Measurements from ENCODE around the gene PBOV1. TPM values are rescaled to one million over a fixed set of nuclear protein-coding genes. Genes with fewer than 3 reads are reported as not detected.
A peak's percentile ranks its signal among the peaks of the same experiment; 100 is the strongest.

Gene PBOV1
- total and polyA plus RNA-seq, 2 experiments from 2014 or later, result not detected

GRCh38 chr6:138237463-138237862 lies 19.2 kb upstream of the PBOV1 start:
- no peak overlapping the region for H2AFZ ChIP-seq
- no peak overlapping the region for H3K4me2 ChIP-seq
- H3K4me1 ChIP-seq (ENCODE audit: insufficient read depth), result peaks cover 9% of the 10 kb centered on the region
- no peaks in the 10 kb centered on the region for H3K36me3 ChIP-seq (replicated peaks; ENCODE audit: insufficient read depth, low read depth)
- H3K27me3 ChIP-seq, result no peaks in the 10 kb centered on the region
- no peak for DNase-seq (ENCODE audit: low spot score)
- H3K9me2 ChIP-seq (replicated peaks; ENCODE audit: insufficient read depth), result no peaks in the 10 kb centered on the region
- no peak overlapping the region for H3K4me3 ChIP-seq
- no peaks in the 10 kb centered on the region for H3K9me3 ChIP-seq (ENCODE audit: low read depth)
- no peaks in the 10 kb centered on the region for H3K79me2 ChIP-seq
- no peak overlapping the region for H3K27ac ChIP-seq
- no peaks in the 10 kb centered on the region for H4K20me1 ChIP-seq (ENCODE audit: insufficient read depth, poor library complexity, severe bottlenecking)
- 100% methylated on average over 2 of the region's 2 CpGs for WGBS (ENCODE audit: low lambda C conversion rate, missing lambda C conversion rate)
- TF ChIP-seq EZH2 (IDR thresholded peaks at IDR 0.05; ENCODE audit: borderline replicate concordance), result no peak
- TF ChIP-seq EZH2phosphoT487 (IDR thresholded peaks at IDR 0.05; ENCODE audit: low read depth, severe bottlenecking, unreplicated experiment), result no peak
- TF ChIP-seq, protein P1, sequence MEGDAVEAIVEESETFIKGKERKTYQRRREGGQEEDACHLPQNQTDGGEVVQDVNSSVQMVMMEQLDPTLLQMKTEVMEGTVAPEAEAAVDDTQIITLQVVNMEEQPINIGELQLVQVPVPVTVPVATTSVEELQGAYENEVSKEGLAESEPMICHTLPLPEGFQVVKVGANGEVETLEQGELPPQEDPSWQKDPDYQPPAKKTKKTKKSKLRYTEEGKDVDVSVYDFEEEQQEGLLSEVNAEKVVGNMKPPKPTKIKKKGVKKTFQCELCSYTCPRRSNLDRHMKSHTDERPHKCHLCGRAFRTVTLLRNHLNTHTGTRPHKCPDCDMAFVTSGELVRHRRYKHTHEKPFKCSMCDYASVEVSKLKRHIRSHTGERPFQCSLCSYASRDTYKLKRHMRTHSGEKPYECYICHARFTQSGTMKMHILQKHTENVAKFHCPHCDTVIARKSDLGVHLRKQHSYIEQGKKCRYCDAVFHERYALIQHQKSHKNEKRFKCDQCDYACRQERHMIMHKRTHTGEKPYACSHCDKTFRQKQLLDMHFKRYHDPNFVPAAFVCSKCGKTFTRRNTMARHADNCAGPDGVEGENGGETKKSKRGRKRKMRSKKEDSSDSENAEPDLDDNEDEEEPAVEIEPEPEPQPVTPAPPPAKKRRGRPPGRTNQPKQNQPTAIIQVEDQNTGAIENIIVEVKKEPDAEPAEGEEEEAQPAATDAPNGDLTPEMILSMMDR (IDR thresholded peaks at IDR 0.05; ENCODE audit: poor library complexity), result no peak

- Histone ChIP-seq H2AFZ (no peak overlapping the region), H3K4me1 (ENCODE audit: insufficient read depth) (peaks cover 25% of the 10 kb centered on the region)
- 47% methylated on average over 1 of the region's 1 CpG for WGBS (ENCODE audit: low lambda C conversion rate, missing lambda C conversion rate)
These were observed 17.4 kb upstream of the PBOV1 start for GRCh38 chr6:138235693-138236092.

DNA sequence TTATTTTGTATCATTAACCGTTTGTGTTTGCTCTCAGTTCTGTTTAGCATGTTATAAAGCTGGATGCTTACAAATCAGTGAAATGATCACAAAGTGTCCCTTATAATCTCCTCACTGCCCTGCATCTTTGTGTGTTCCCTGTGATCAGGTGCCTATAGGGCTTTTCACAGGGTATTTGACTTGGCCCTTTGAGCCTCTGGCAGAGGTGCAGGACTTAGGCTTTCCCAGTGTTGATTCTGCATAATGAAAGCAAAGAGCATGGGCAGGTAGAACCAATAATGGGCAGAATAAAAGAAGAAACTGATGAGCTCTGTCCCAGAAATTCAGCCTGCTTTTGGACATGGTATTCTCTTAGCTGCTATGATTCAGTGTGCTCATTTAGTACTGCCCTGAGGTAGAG lies 16.9 kb upstream of the PBOV1 start:
- Histone ChIP-seq H3K27me3 (no peaks in the 10 kb centered on the region), H3K4me2 (no peak overlapping the region), H3K36me3 (replicated peaks; ENCODE audit: insufficient read depth, low read depth) (no peaks in the 10 kb centered on the region), H3K27ac (no peak overlapping the region), H3K79me2 (no peaks in the 10 kb centered on the region), H3K9me2 (replicated peaks; ENCODE audit: insufficient read depth) (no peaks in the 10 kb centered on the region), H3K9me3 (ENCODE audit: low read depth) (no peaks in the 10 kb centered on the region), H2AFZ (no peak overlapping the region), H3K4me1 (ENCODE audit: insufficient read depth) (peaks cover 29% of the 10 kb centered on the region), H4K20me1 (ENCODE audit: insufficient read depth, poor library complexity, severe bottlenecking) (no peaks in the 10 kb centered on the region), H3K4me3 (no peak overlapping the region)
- WGBS (ENCODE audit: low lambda C conversion rate, missing lambda C conversion rate), result 65% methylated on average over 1 of the region's 1 CpG
- TF ChIP-seq, protein P1 (IDR thresholded peaks at IDR 0.05; ENCODE audit: poor library complexity), result no peak
- no peak for TF ChIP-seq EZH2 (IDR thresholded peaks at IDR 0.05; ENCODE audit: borderline replicate concordance)
- no peak for TF ChIP-seq EZH2phosphoT487 (IDR thresholded peaks at IDR 0.05; ENCODE audit: low read depth, severe bottlenecking, unreplicated experiment)
- no peak for DNase-seq (ENCODE audit: low spot score)

More at GRCh38 chr6:138235693-138236092, 17.4 kb upstream of the PBOV1 start:
- no peak overlapping the region for H3K4me3 ChIP-seq
- peak overlapping the region; percentile 5 for H3K4me2 ChIP-seq
- no peaks in the 10 kb centered on the region for H3K27me3 ChIP-seq
- no peak overlapping the region for H3K27ac ChIP-seq
- no peaks in the 10 kb centered on the region for H3K9me2 ChIP-seq (replicated peaks; ENCODE audit: insufficient read depth)
- H3K9me3 ChIP-seq (ENCODE audit: low read depth), result no peaks in the 10 kb centered on the region
- no peak for DNase-seq (ENCODE audit: low spot score)
- no peaks in the 10 kb centered on the region for H3K79me2 ChIP-seq
- H4K20me1 ChIP-seq (ENCODE audit: insufficient read depth, poor library complexity, severe bottlenecking), result no peaks in the 10 kb centered on the region
- no peaks in the 10 kb centered on the region for H3K36me3 ChIP-seq (replicated peaks; ENCODE audit: insufficient read depth, low read depth)
- TF ChIP-seq, protein P1 (IDR thresholded peaks at IDR 0.05; ENCODE audit: poor library complexity), result no peak
- no peak for TF ChIP-seq EZH2 (IDR thresholded peaks at IDR 0.05; ENCODE audit: borderline replicate concordance)
- TF ChIP-seq EZH2phosphoT487 (IDR thresholded peaks at IDR 0.05; ENCODE audit: low read depth, severe bottlenecking, unreplicated experiment), result no peak

DNA sequence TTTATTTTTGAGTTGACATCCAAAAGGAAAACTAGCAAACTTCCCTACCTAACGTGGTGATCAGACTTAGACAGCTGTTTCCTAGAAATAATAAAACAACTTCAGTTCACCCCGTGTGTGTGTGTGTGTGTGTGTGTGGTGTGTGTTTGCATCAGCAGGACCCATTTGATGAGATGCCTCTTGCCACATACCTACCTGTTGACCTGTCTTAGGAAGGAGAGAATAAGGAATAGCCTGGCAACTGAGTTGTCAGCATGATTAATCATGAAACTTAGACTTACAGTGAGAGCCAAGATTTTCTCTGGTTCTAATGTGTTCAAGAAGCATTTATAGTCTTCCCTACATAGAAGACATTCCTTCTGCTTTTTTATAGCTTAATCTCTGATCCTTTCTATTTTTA lies 16.1 kb upstream of the PBOV1 start:
- Histone ChIP-seq H3K36me3 (replicated peaks; ENCODE audit: insufficient read depth, low read depth) (no peaks in the 10 kb centered on the region), H3K9me2 (replicated peaks; ENCODE audit: insufficient read depth) (no peaks in the 10 kb centered on the region), H3K4me2 (no peak overlapping the region), H3K4me1 (ENCODE audit: insufficient read depth) (peaks cover 37% of the 10 kb centered on the region), H3K4me3 (no peak overlapping the region), H3K79me2 (no peaks in the 10 kb centered on the region), H3K27ac (no peak overlapping the region), H3K9me3 (ENCODE audit: low read depth) (no peaks in the 10 kb centered on the region), H3K27me3 (no peaks in the 10 kb centered on the region), H2AFZ (no peak overlapping the region), H4K20me1 (ENCODE audit: insufficient read depth, poor library complexity, severe bottlenecking) (no peaks in the 10 kb centered on the region)
- TF ChIP-seq, protein P1 (IDR thresholded peaks at IDR 0.05; ENCODE audit: poor library complexity), result no peak
- TF ChIP-seq EZH2 (IDR thresholded peaks at IDR 0.05; ENCODE audit: borderline replicate concordance) (no peak), EZH2phosphoT487 (IDR thresholded peaks at IDR 0.05; ENCODE audit: low read depth, severe bottlenecking, unreplicated experiment) (no peak)
- WGBS (ENCODE audit: low lambda C conversion rate, missing lambda C conversion rate), result 59% methylated on average over 2 of the region's 2 CpGs
- DNase-seq (ENCODE audit: low spot score), result no peak
